Caco-2 (cell line): ENCODE results near the gene PSMD13. TPM values are rescaled to one million over a fixed set of nuclear protein-coding genes. Genes with fewer than 3 reads are reported as not detected.
A peak's percentile ranks its signal among the peaks of the same experiment; 100 is the strongest.

ENCODE experiments used
- BruUV-seq: library from RNA; stranded (reverse); fragments of 400-500 nt; replicated peaks from 2 replicates; lab custom pipeline; 2021; lab: Mats Ljungman, UMichigan
- CTCF ChIA-PET: fragments of 300-600 bp; sonication (Branson Sonifier 250); formaldehyde crosslinking; loops from one replicate; lab custom pipeline; 2022; ENCODE audit warnings: antibody characterized with exemption; lab: Charles Lee
- POLR2A ChIA-PET: fragments of 300-600 bp; sonication (Branson Sonifier 250); formaldehyde crosslinking; loops from one replicate; lab custom pipeline; 2022; ENCODE audit warnings: antibody characterized with exemption; lab: Charles Lee
- DNase-seq, 2 experiments: peaks; one replicate each; pipeline versions ENCODE4 v3.0.0 to v3.0.0-alpha.2; 2020 to 2022
- H3K27me3 ChIP-seq: replicated peaks from 2 replicates; pipeline ENCODE4 v1.6.0; 2011; ENCODE audit warnings: low read length; ENCODE audit not compliant: control insufficient read depth, insufficient read depth
- H3K36me3 ChIP-seq: 2 replicates; pipeline ENCODE4 v1.5.1; 2011; ENCODE audit warnings: low read length; ENCODE audit not compliant: control insufficient read depth, insufficient read depth
- H3K4me1 ChIP-seq: fragments of 250-450 bp; sonication (Bioruptor Pico); 2 replicates; pipeline ENCODE4 v1.5.1; 2020; ENCODE audit warnings: mild to moderate bottlenecking
- H3K4me3 ChIP-seq: 2 replicates; pipeline ENCODE4 v1.5.1; 2011; ENCODE audit warnings: low read depth, mild to moderate bottlenecking, control low read depth, low read length
- H3K9me3 ChIP-seq: fragments of 250-450 bp; sonication (Bioruptor Pico); 2 replicates; pipeline ENCODE4 v1.5.1; 2020; ENCODE audit warnings: mild to moderate bottlenecking, moderate library complexity
- H3K27ac Mint-ChIP-seq: one replicate; pipeline ENCODE4 v1.8.0; 2022; ENCODE audit warnings: mixed read lengths; ENCODE audit not compliant: unreplicated experiment
- H3K27me3 Mint-ChIP-seq: one replicate; pipeline ENCODE4 v1.8.0; 2022; ENCODE audit warnings: mixed read lengths; ENCODE audit not compliant: insufficient read depth, unreplicated experiment
- H3K36me3 Mint-ChIP-seq: one replicate; pipeline ENCODE4 v1.8.0; 2022; ENCODE audit warnings: mild to moderate bottlenecking, mixed read lengths; ENCODE audit not compliant: insufficient read depth, unreplicated experiment
- H3K4me1 Mint-ChIP-seq: one replicate; pipeline ENCODE4 v1.8.0; 2022; ENCODE audit warnings: low read depth, mixed read lengths; ENCODE audit not compliant: unreplicated experiment
- H3K4me3 Mint-ChIP-seq: one replicate; pipeline ENCODE4 v1.8.0; 2022; ENCODE audit warnings: mild to moderate bottlenecking, moderate library complexity, mixed read lengths; ENCODE audit not compliant: unreplicated experiment
- H3K9me3 Mint-ChIP-seq: one replicate; pipeline ENCODE4 v1.8.0; 2022; ENCODE audit warnings: mixed read lengths; ENCODE audit not compliant: unreplicated experiment
- CTCF ChIP-seq, 2 experiments: fragments of 200-600 bp in 1 of 2; IDR thresholded peaks; 1 replicate in 1 of 2; 2 replicates in 1 of 2; pipeline versions ENCODE4 v1.5.1 to v1.8.0; 2011 to 2022; ENCODE audit warnings: antibody characterized with exemption in 1 of 2, control low read depth in 1 of 2, inconsistent platforms in 1 of 2, low read depth in 1 of 2, low read length in 1 of 2, mild to moderate bottlenecking in 1 of 2, moderate library complexity in 1 of 2; ENCODE audit not compliant: insufficient read depth in 1 of 2, severe bottlenecking in 1 of 2, unreplicated experiment in 1 of 2
- intact Hi-C: fragments of 100-400 bp; cut with micrococcal nuclease; formaldehyde crosslinking; loops from one replicate; pipeline ENCODE4 v1.10.0; 2022; ENCODE audit not compliant: unreplicated experiment
- total RNA-seq: library from RNA; stranded (reverse); gene quantifications from 2 replicates; pipeline ENCODE4 v1.2.3, GENCODE V29; 2022

PSMD13 gene
- total RNA-seq, 1 experiment from 2014 or later, result 172 TPM

GRCh38 chr11:291281-292210, 54.8 kb downstream of the PSMD13 start:
- Mint-ChIP-seq H3K4me1 (peaks cover 7% of the 10 kb centered on the region), H3K4me3 (no peak overlapping the region), H3K27me3 (no peaks in the 10 kb centered on the region), H3K27ac (no peak overlapping the region), H3K9me3 (no peaks in the 10 kb centered on the region), H3K36me3 (peaks cover 27% of the 10 kb centered on the region)
- no peaks in the 10 kb centered on the region for H3K36me3 ChIP-seq
- no peaks in the 10 kb centered on the region for H3K27me3 ChIP-seq
- ChIA-PET POLR2A (no interaction called here), CTCF (no interaction called here)
- peak in 1 of 2 experiments; percentile 26 for DNase-seq
- intact Hi-C loops, result no loop called here
- no TSS peak for BruUV-seq
- H3K9me3 ChIP-seq, result no peaks in the 10 kb centered on the region
- H3K4me3 ChIP-seq, result no peak overlapping the region
- no peak for TF ChIP-seq CTCF (IDR thresholded peaks at IDR 0.05; ENCODE audit: insufficient read depth in 1 of 2, low read depth in 1 of 2, low read length in 1 of 2, severe bottlenecking in 1 of 2, unreplicated experiment in 1 of 2)
- peaks cover 7% of the 10 kb centered on the region for H3K4me1 ChIP-seq

- H3K27ac Mint-ChIP-seq, result no peak overlapping the region
- H3K4me1 Mint-ChIP-seq, result no peaks in the 10 kb centered on the region
- no peak for TF ChIP-seq CTCF (IDR thresholded peaks at IDR 0.05; ENCODE audit: insufficient read depth in 1 of 2, low read depth in 1 of 2, low read length in 1 of 2, severe bottlenecking in 1 of 2, unreplicated experiment in 1 of 2)
- no peaks in the 10 kb centered on the region for H3K36me3 ChIP-seq
- H3K4me1 ChIP-seq, result peaks cover 7% of the 10 kb centered on the region
- H3K4me3 ChIP-seq, result no peak overlapping the region
- H3K27me3 ChIP-seq, result no peaks in the 10 kb centered on the region
- H3K9me3 Mint-ChIP-seq, result no peaks in the 10 kb centered on the region
- BruUV-seq, result no TSS peak
- ChIA-PET CTCF (no interaction called here), POLR2A (no interaction called here)
- no peak overlapping the region for H3K4me3 Mint-ChIP-seq
- H3K9me3 ChIP-seq, result no peaks in the 10 kb centered on the region
- no peaks in the 10 kb centered on the region for H3K27me3 Mint-ChIP-seq
- intact Hi-C loops, result no loop called here
- no peak for DNase-seq
- peaks cover 34% of the 10 kb centered on the region for H3K36me3 Mint-ChIP-seq
Observed at GRCh38 chr11:292211-293121, 55.7 kb downstream of the PSMD13 start.

- Histone ChIP-seq H3K27me3 (no peaks in the 10 kb centered on the region), H3K4me1 (peaks cover 9% of the 10 kb centered on the region), H3K36me3 (no peaks in the 10 kb centered on the region), H3K9me3 (no peaks in the 10 kb centered on the region), H3K4me3 (no peak overlapping the region)
- intact Hi-C loops, result no loop called here
- Mint-ChIP-seq H3K9me3 (no peaks in the 10 kb centered on the region), H3K4me3 (no peak overlapping the region), H3K4me1 (no peaks in the 10 kb centered on the region), H3K36me3 (peaks cover 27% of the 10 kb centered on the region), H3K27me3 (no peaks in the 10 kb centered on the region), H3K27ac (no peak overlapping the region)
- ChIA-PET CTCF (no interaction called here), POLR2A (no interaction called here)
- DNase-seq, result peak in 1 of 2 experiments; percentile 21
- no peak for TF ChIP-seq CTCF (IDR thresholded peaks at IDR 0.05; ENCODE audit: insufficient read depth in 1 of 2, low read depth in 1 of 2, low read length in 1 of 2, severe bottlenecking in 1 of 2, unreplicated experiment in 1 of 2)
- BruUV-seq, result no TSS peak
Observed at GRCh38 chr11:293271-293851, 56.6 kb downstream of the PSMD13 start.
